SK-N-SH (cell line): ENCODE data around the gene PRMT9. TPM values are rescaled to one million over a fixed set of nuclear protein-coding genes. Genes with fewer than 3 reads are reported as not detected.

ENCODE experiments used
- CTCF ChIA-PET: fragments of 300-600, 350-600 bp; formaldehyde crosslinking; extraction: SDS; loops from one replicate; lab custom pipeline; 2021; lab: Yijun Ruan, JAX
- POLR2A ChIA-PET: fragments of 350-600 bp; sonication (Branson Sonifier 250); formaldehyde crosslinking; extraction: SDS; loops from one replicate; lab custom pipeline; 2020; ENCODE audit warnings: antibody characterized with exemption, inconsistent platforms; lab: Yijun Ruan, JAX
- DNase-seq: peaks from one replicate; pipeline ENCODE4 v3.0.0; 2012
- H2AFZ ChIP-seq: fragments of 200-600 bp; sonication (generic); 2 replicates; pipeline ENCODE4 v1.8.1; 2016; ENCODE audit warnings: antibody characterized with exemption, mild to moderate bottlenecking, low read depth
- H3F3A ChIP-seq: fragments of 200-600 bp; sonication (generic); replicated peaks from 2 replicates; pipeline ENCODE3; 2016; ENCODE audit warnings: antibody characterized with exemption, mild to moderate bottlenecking; ENCODE audit not compliant: insufficient read depth
- H3K27ac ChIP-seq, 2 experiments: fragments of 200-500 bp in 1 of 2; fragments of 200-600 bp in 1 of 2; sonication (Bioruptor generic) in 1 of 2; sonication (generic), shearing (Covaris generic) in 1 of 2; 2 replicates each; pipeline versions ENCODE4 v1.5.1 to v1.6.1; 2014 to 2016; ENCODE audit warnings: low read depth in 2 of 2, inconsistent platforms in 1 of 2, low read length in 1 of 2, mild to moderate bottlenecking in 1 of 2, mixed read lengths in 1 of 2
- H3K27me3 ChIP-seq: fragments of 200-600 bp; sonication (generic), shearing (Covaris generic); 2 replicates; pipeline ENCODE4 v1.6.1; 2016; ENCODE audit warnings: mixed run types; ENCODE audit not compliant: insufficient read depth
- H3K36me3 ChIP-seq, 2 experiments: fragments of 200-500 bp in 1 of 2; fragments of 200-600 bp in 1 of 2; sonication (Bioruptor generic) in 1 of 2; sonication (generic) in 1 of 2; replicated peaks in 1 of 2; 2 replicates each; pipeline versions ENCODE3 to v1.5.1; 2014 to 2016; ENCODE audit warnings: low read length in 1 of 2, mild to moderate bottlenecking in 1 of 2; ENCODE audit not compliant: insufficient read depth in 2 of 2, control insufficient read depth in 1 of 2
- H3K4me1 ChIP-seq, 2 experiments: fragments of 200-500 bp in 1 of 2; fragments of 200-600 bp in 1 of 2; sonication (Bioruptor generic) in 1 of 2; sonication (generic), shearing (Covaris generic) in 1 of 2; 2 replicates each; pipeline versions ENCODE4 v1.5.1 to v1.6.1; 2014 to 2016; ENCODE audit warnings: low read depth in 1 of 2, low read length in 1 of 2, mixed run types in 1 of 2; ENCODE audit not compliant: insufficient read depth in 2 of 2, control insufficient read depth in 1 of 2
- H3K4me2 ChIP-seq: fragments of 200-600 bp; sonication (generic), shearing (Covaris generic); 2 replicates; pipeline ENCODE4 v1.6.1; 2017; ENCODE audit warnings: mixed run types
- H3K4me3 ChIP-seq, 2 experiments: fragments of 200-500 bp in 1 of 2; fragments of 200-600 bp in 1 of 2; sonication (Bioruptor generic) in 1 of 2; sonication (generic), shearing (Covaris generic) in 1 of 2; 2 replicates each; pipeline versions ENCODE4 v1.5.1 to v1.8.1; 2014 to 2016; ENCODE audit warnings: low read depth in 2 of 2, inconsistent platforms in 1 of 2, low read length in 1 of 2, mild to moderate bottlenecking in 1 of 2, mixed read lengths in 1 of 2, moderate library complexity in 1 of 2
- H3K79me2 ChIP-seq: fragments of 200-600 bp; sonication (generic); 2 replicates; pipeline ENCODE4 v1.8.1; 2017; ENCODE audit warnings: mild to moderate bottlenecking; ENCODE audit not compliant: insufficient read depth
- H3K9ac ChIP-seq: fragments of 200-600 bp; sonication (generic); 2 replicates; pipeline ENCODE4 v1.6.1; 2017; ENCODE audit warnings: mixed run types
- H3K9me2 ChIP-seq: fragments of 200-600 bp; sonication (generic); 2 replicates; pipeline ENCODE4 v1.6.1; 2017; ENCODE audit warnings: mixed run types
- H3K9me3 ChIP-seq: fragments of 200-600 bp; sonication (generic); 2 replicates; pipeline ENCODE4 v1.6.1; 2017; ENCODE audit warnings: mixed run types, mild to moderate bottlenecking, moderate library complexity
- H4K20me1 ChIP-seq: fragments of 200-600 bp; sonication (generic); 2 replicates; pipeline ENCODE4 v1.6.1; 2017; ENCODE audit warnings: mild to moderate bottlenecking, mixed run types; ENCODE audit not compliant: insufficient read depth
- EP300 ChIP-seq, 2 experiments: IDR thresholded peaks; 2 replicates each; pipeline versions ENCODE4 v1.4.0 to v1.6.1; 2012; ENCODE audit warnings: borderline replicate concordance in 1 of 2, low read depth in 1 of 2, low read length in 1 of 2
- EZH2phosphoT487 ChIP-seq: fragments of 200-600 bp; sonication (generic); IDR thresholded peaks from 2 replicates; pipeline ENCODE4 v1.6.1; 2017; ENCODE audit warnings: low read depth, mixed run types, mild to moderate bottlenecking, antibody characterized with exemption, moderate library complexity, borderline replicate concordance
- FOSL2 ChIP-seq: IDR thresholded peaks from 2 replicates; pipeline ENCODE4 v1.4.0; 2012; ENCODE audit warnings: low read depth, mild to moderate bottlenecking, moderate library complexity, borderline replicate concordance
- FOXJ3 ChIP-seq: sonication (generic); formaldehyde crosslinking; IDR thresholded peaks from 2 replicates; pipeline ENCODE4 v1.5.1; 2020; ENCODE audit warnings: mild to moderate bottlenecking, missing genetic modification reagents
- FOXM1 ChIP-seq: IDR thresholded peaks from 2 replicates; pipeline ENCODE4 v1.4.0; 2012; ENCODE audit warnings: low read depth, mild to moderate bottlenecking
- GABPA ChIP-seq: IDR thresholded peaks from 2 replicates; pipeline ENCODE4 v1.4.0; 2012; ENCODE audit warnings: low read depth, mild to moderate bottlenecking
- GATA2 ChIP-seq: sonication (generic); formaldehyde crosslinking; IDR thresholded peaks from 2 replicates; pipeline ENCODE4 v1.5.0; 2020; ENCODE audit warnings: mild to moderate bottlenecking, missing genetic modification reagents
- IRF3 ChIP-seq: fragments of 150-350 bp; IDR thresholded peaks from 2 replicates; pipeline ENCODE4 v1.6.1; 2016; ENCODE audit warnings: mild to moderate bottlenecking, low read depth, low read length
- JUND ChIP-seq: IDR thresholded peaks from 2 replicates; pipeline ENCODE4 v1.4.0; 2012
- MEF2A ChIP-seq: IDR thresholded peaks from 2 replicates; pipeline ENCODE4 v1.4.0; 2012; ENCODE audit warnings: low read depth, borderline replicate concordance
- NFIC ChIP-seq: IDR thresholded peaks from 2 replicates; pipeline ENCODE4 v1.4.0; 2012; ENCODE audit warnings: borderline replicate concordance
- NRF1 ChIP-seq: IDR thresholded peaks from 2 replicates; pipeline ENCODE4 v1.6.1; 2012; ENCODE audit warnings: low read depth, mild to moderate bottlenecking, low read length
- PBX3 ChIP-seq: IDR thresholded peaks from 2 replicates; pipeline ENCODE4; 2012
- RCOR1 ChIP-seq: fragments of 150-350 bp; IDR thresholded peaks from 2 replicates; pipeline ENCODE4 v1.6.1; 2017; ENCODE audit warnings: antibody characterized with exemption, low read length
- REST ChIP-seq: IDR thresholded peaks from 2 replicates; pipeline ENCODE4 v1.6.1; 2012; ENCODE audit warnings: mild to moderate bottlenecking, low read depth, low read length, moderate library complexity
- RFX5 ChIP-seq: IDR thresholded peaks from 2 replicates; pipeline ENCODE4 v1.6.1; 2012; ENCODE audit warnings: mild to moderate bottlenecking, improper control_type of control experiment, low read length
- SIN3A ChIP-seq: IDR thresholded peaks from 2 replicates; pipeline ENCODE4 v1.6.1; 2012; ENCODE audit warnings: low read depth, mild to moderate bottlenecking, low read length, moderate library complexity, borderline replicate concordance
- TAF1 ChIP-seq: IDR thresholded peaks from 2 replicates; pipeline ENCODE4 v1.6.1; 2012; ENCODE audit warnings: low read depth, mild to moderate bottlenecking, low read length, moderate library complexity, borderline replicate concordance
- TCF12 ChIP-seq: IDR thresholded peaks from 2 replicates; pipeline ENCODE4 v1.4.0; 2012
- TEAD4 ChIP-seq: IDR thresholded peaks from 2 replicates; pipeline ENCODE4 v1.4.0; 2012; ENCODE audit warnings: mild to moderate bottlenecking, borderline replicate concordance; ENCODE audit not compliant: insufficient read depth
- WGBS: methylation state at CpG from one replicate; pipeline ENCODE4 v1.1.6; 2017; ENCODE audit warnings: low lambda C conversion rate; 5-methylcytosine and 5-hydroxymethylcytosine counted together
- polyA plus RNA-seq, 3 experiments: library from polyadenylated mRNA; depleted of rRNA; stranded (reverse); fragments of >200 nt; gene quantifications; 2 replicates each; pipeline ENCODE4 v1.2.3, GENCODE V29; 2012

The PRMT9 gene
- polyA plus RNA-seq, 1 of the 3 experiments (the other 2 are of a cell fraction): 3.9 TPM

GRCh38 chr4:147658501-147658900, 25.5 kb downstream of the PRMT9 start:
- TF ChIP-seq SIN3A (no peak), RCOR1 (no peak), FOSL2 (no peak), MEF2A (no peak), EZH2phosphoT487 (no peak), FOXM1 (no peak), EP300 (IDR thresholded peaks at IDR 0.05; ENCODE audit: borderline replicate concordance in 1 of 2, low read depth in 1 of 2, low read length in 1 of 2) (no peak)
- DNase-seq: no peak
- Histone ChIP-seq H3K4me1 (no peaks in the 10 kb centered on the region), H2AFZ (no peak overlapping the region), H3F3A (no peaks in the 10 kb centered on the region), H3K36me3 (peaks cover 8 to 41% of the 10 kb centered on the region in 2 experiments), H4K20me1 (no peaks in the 10 kb centered on the region), H3K9me3 (no peaks in the 10 kb centered on the region), H3K4me2 (no peak overlapping the region), H3K4me3 (no peak overlapping the region), H3K9me2 (no peaks in the 10 kb centered on the region), H3K9ac (no peak overlapping the region), H3K27me3 (no peaks in the 10 kb centered on the region), H3K79me2 (no peaks in the 10 kb centered on the region), H3K27ac (no peak overlapping the region)
- 88% methylated on average over 4 of the region's 4 CpGs for WGBS
- ChIA-PET POLR2A (no interaction called here), CTCF (interaction anchor here (3.0 kb wide), 1 partner anchor 208 kb away, joined by 10 read pairs; no protein-coding TSS in a partner anchor)

- H2AFZ ChIP-seq: no peak overlapping the region
- no peak overlapping the region for H3K4me2 ChIP-seq
- WGBS: 100% methylated on average over 2 of the region's 2 CpGs
- H4K20me1 ChIP-seq: no peaks in the 10 kb centered on the region
- H3K36me3 ChIP-seq: peaks cover 13 to 40% of the 10 kb centered on the region in 2 experiments
- peaks cover 7% of the 10 kb centered on the region for H3K79me2 ChIP-seq
- no peak overlapping the region for H3K27ac ChIP-seq
- no peak for DNase-seq
- no peak overlapping the region for H3K4me3 ChIP-seq
- TF ChIP-seq IRF3: no peak
- no peak for TF ChIP-seq GATA2 (CRISPR knock-in tag)
- no peak for TF ChIP-seq FOXJ3 (CRISPR knock-in tag)
- TF ChIP-seq NFIC: no peak
- no peak for TF ChIP-seq GABPA
- no peak for TF ChIP-seq JUND
- no peak for TF ChIP-seq PBX3
- no peak for TF ChIP-seq FOSL2
- no peak for TF ChIP-seq REST
- TF ChIP-seq TAF1: no peak
- no peak for TF ChIP-seq RFX5
- TF ChIP-seq TCF12: no peak
- no peak for TF ChIP-seq NRF1
- TF ChIP-seq RCOR1: no peak
- no peak for TF ChIP-seq TEAD4
- no peaks in the 10 kb centered on the region for H3F3A ChIP-seq
- ChIA-PET CTCF (no interaction called here), POLR2A (interaction anchor here (0.6 kb wide), 1 partner anchor 240 kb away, joined by 3 read pairs; no protein-coding TSS in a partner anchor)
- no peaks in the 10 kb centered on the region for H3K9me3 ChIP-seq
- no peaks in the 10 kb centered on the region for H3K27me3 ChIP-seq
- H3K4me1 ChIP-seq: no peaks in the 10 kb centered on the region
- H3K9me2 ChIP-seq: no peaks in the 10 kb centered on the region
- no peak overlapping the region for H3K9ac ChIP-seq
Measured at GRCh38 chr4:147655639-147656038, 28.3 kb downstream of the PRMT9 start.
